Thyroid gland (tissue), 4 donors: Measurements from ENCODE around the gene GPC6.

Source experiments
- CTCF ChIP-seq, 6 experiments: fragments of 200-600 bp in 3 of 6; fragments of 450-650 bp in 3 of 6; sonication (generic) in 3 of 6; IDR thresholded peaks; one replicate each; pipeline ENCODE4 v1.5.1; 2016 to 2019; ENCODE audit warnings: antibody characterized with exemption in 6 of 6, mild to moderate bottlenecking in 2 of 6, inconsistent platforms in 1 of 6, moderate library complexity in 1 of 6
- POLR2A ChIP-seq, 2 donors: fragments of 450-650 bp; IDR thresholded peaks; one replicate each; pipeline ENCODE4 v1.6.1; 2017; ENCODE audit warnings: antibody characterized with exemption in 2 of 2, mild to moderate bottlenecking in 2 of 2, moderate library complexity in 1 of 2

- TF ChIP-seq CTCF (IDR thresholded peaks at IDR 0.05) (no peak), POLR2A (IDR thresholded peaks at IDR 0.05) (no peak)
Measured at GRCh38 chr13:94065741-94066140, 839.1 kb downstream of the GPC6 start.
